Thyroid gland (tissue), 4 donors: ENCODE results near the gene SYNGR3.

ENCODE experiments used
- CTCF ChIP-seq, 6 experiments: fragments of 200-600 bp in 3 of 6; fragments of 450-650 bp in 3 of 6; sonication (generic) in 3 of 6; IDR thresholded peaks; one replicate each; pipeline ENCODE4 v1.5.1; 2016 to 2019; ENCODE audit warnings: antibody characterized with exemption in 6 of 6, mild to moderate bottlenecking in 2 of 6, inconsistent platforms in 1 of 6, moderate library complexity in 1 of 6
- POLR2A ChIP-seq, 2 donors: fragments of 450-650 bp; IDR thresholded peaks; one replicate each; pipeline ENCODE4 v1.6.1; 2017; ENCODE audit warnings: antibody characterized with exemption in 2 of 2, mild to moderate bottlenecking in 2 of 2, moderate library complexity in 1 of 2

GRCh38 chr16:1990101-1990350 lies 256 bp downstream of the SYNGR3 start:
- TF ChIP-seq CTCF (IDR thresholded peaks at IDR 0.05), result no peak
- TF ChIP-seq POLR2A (IDR thresholded peaks at IDR 0.05), result no peak
